Measurements from ENCODE around the gene ZNF18. TPM values are rescaled to one million over a fixed set of nuclear protein-coding genes. Genes with fewer than 3 reads are reported as not detected.
"Not testable (repeated sequence)": the region's sequence is repeated elsewhere in the genome, so short reads cannot be mapped to it uniquely, and the experiment has no call there.

Gene ZNF18
- total RNA-seq, 2 donors from 2014 or later: 10.4 to 16.3 TPM

DNA sequence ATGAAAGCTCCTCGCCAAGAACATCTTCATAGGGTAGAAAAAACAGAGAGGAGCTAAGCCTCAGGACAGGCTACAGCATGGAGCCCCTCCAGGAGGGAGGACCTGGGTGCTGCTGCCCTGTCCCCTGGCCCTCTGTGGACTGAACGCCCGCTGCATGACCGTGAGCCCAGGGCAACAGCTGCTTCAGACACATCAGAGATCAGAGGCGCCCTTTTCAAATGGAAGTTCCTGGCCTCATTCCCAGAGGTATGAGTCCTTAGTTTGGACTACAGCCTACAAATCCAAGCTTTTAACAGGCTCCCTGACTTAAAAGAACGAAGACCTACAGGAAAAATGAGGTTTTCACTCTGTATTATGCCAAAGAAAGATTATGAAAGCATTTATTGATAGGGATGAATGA lies 48.5 kb downstream of the ZNF18 start:
- Histone ChIP-seq H3K9me3 (ENCODE audit: control insufficient read depth, low read length) (peaks cover 16% of the 10 kb centered on the region), H3K36me3 (ENCODE audit: control insufficient read depth, insufficient read depth, low read length) (peaks cover 8% of the 10 kb centered on the region), H3K27me3 (ENCODE audit: control insufficient read depth, insufficient read depth, low read length, poor library complexity, severe bottlenecking) (no peaks in the 10 kb centered on the region), H3K27ac (ENCODE audit: low read depth, low read length) (no peak overlapping the region), H3K4me3 (ENCODE audit: low read length) (no peak overlapping the region), H3K4me1 (ENCODE audit: control insufficient read depth, insufficient read depth, low read length) (no peaks in the 10 kb centered on the region), H3K9ac (ENCODE audit: extremely low read depth, low read length, poor library complexity, severe bottlenecking) (no peak overlapping the region)
- Mint-ChIP-seq H3K4me3 (no peak overlapping the region), H3K27ac (no peak overlapping the region), H3K36me3 (ENCODE audit: low read depth) (peaks cover 14% of the 10 kb centered on the region), H3K4me1 (peaks cover 14% of the 10 kb centered on the region), H3K9me3 (peaks cover 17% of the 10 kb centered on the region), H3K27me3 (ENCODE audit: insufficient read depth) (no peaks in the 10 kb centered on the region)
- DNase-seq: no peak
- TF ChIP-seq, protein P1, sequence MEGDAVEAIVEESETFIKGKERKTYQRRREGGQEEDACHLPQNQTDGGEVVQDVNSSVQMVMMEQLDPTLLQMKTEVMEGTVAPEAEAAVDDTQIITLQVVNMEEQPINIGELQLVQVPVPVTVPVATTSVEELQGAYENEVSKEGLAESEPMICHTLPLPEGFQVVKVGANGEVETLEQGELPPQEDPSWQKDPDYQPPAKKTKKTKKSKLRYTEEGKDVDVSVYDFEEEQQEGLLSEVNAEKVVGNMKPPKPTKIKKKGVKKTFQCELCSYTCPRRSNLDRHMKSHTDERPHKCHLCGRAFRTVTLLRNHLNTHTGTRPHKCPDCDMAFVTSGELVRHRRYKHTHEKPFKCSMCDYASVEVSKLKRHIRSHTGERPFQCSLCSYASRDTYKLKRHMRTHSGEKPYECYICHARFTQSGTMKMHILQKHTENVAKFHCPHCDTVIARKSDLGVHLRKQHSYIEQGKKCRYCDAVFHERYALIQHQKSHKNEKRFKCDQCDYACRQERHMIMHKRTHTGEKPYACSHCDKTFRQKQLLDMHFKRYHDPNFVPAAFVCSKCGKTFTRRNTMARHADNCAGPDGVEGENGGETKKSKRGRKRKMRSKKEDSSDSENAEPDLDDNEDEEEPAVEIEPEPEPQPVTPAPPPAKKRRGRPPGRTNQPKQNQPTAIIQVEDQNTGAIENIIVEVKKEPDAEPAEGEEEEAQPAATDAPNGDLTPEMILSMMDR (conservative IDR thresholded peaks at IDR 0.05): no peak
- WGBS, 2 experiments (ENCODE audit: insufficient coverage in 1 of 2, insufficient read length in 1 of 2): 88 to 91% methylated on average over 6 of the region's 6 CpGs

- Histone ChIP-seq H3K27ac (ENCODE audit: low read depth, low read length) (no peak overlapping the region), H3K36me3 (ENCODE audit: control insufficient read depth, insufficient read depth, low read length) (no peaks in the 10 kb centered on the region), H3K27me3 (ENCODE audit: control insufficient read depth, insufficient read depth, low read length, poor library complexity, severe bottlenecking) (no peaks in the 10 kb centered on the region), H3K9me3 (ENCODE audit: control insufficient read depth, low read length) (no peaks in the 10 kb centered on the region), H3K4me3 (ENCODE audit: low read length) (no peak overlapping the region), H3K4me1 (ENCODE audit: control insufficient read depth, insufficient read depth, low read length) (peaks cover 7% of the 10 kb centered on the region), H3K9ac (ENCODE audit: extremely low read depth, low read length, poor library complexity, severe bottlenecking) (no peak overlapping the region)
- DNase-seq: no peak
- H3K27me3 Mint-ChIP-seq (ENCODE audit: insufficient read depth): no peaks in the 10 kb centered on the region
- H3K36me3 Mint-ChIP-seq (ENCODE audit: low read depth): peaks cover 7% of the 10 kb centered on the region
- WGBS, 2 experiments (ENCODE audit: insufficient coverage in 1 of 2, insufficient read length in 1 of 2): 78 to 89% methylated on average over 1 to 3 of the region's 3 CpGs
- H3K9me3 Mint-ChIP-seq: peaks cover 5% of the 10 kb centered on the region
- no peak overlapping the region for H3K27ac Mint-ChIP-seq
- TF ChIP-seq, protein P1 (conservative IDR thresholded peaks at IDR 0.05): no peak
- H3K4me1 Mint-ChIP-seq: peaks cover 25% of the 10 kb centered on the region
- H3K4me3 Mint-ChIP-seq: no peak overlapping the region
Measured at GRCh38 chr17:11944587-11944986, 52.7 kb downstream of the ZNF18 start.

DNA sequence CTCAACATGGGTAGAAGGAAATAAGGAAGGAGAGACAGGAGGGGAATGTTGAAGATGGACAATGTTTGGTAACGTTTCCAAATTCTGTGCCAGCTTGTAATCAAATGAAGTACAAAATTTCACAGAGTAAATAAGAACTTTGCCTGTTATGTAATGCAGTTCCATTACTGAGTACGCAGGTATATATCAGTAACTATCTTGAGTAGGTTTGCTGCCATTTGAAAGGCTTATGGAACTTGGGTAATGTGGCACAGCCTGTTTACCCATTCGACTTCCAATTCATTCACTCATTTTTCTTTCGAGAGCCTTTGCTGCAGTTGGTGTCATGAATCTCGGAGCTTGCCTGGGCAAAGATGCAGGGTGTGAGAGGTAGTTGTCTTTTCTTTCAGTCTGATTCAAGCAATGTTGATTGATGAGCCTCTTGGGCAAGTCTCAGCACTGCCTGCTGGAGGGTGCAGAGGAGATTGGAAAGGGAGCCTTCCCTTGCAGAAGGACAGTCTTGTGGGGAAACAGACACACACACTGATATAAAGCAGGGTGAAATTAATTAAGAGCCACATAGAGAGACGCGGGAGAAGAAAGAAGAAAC lies 53.4 kb downstream of the ZNF18 start:
- no peak overlapping the region for H3K4me3 ChIP-seq (ENCODE audit: low read length)
- Mint-ChIP-seq H3K27me3 (ENCODE audit: insufficient read depth) (no peaks in the 10 kb centered on the region), H3K9me3 (peaks cover 5% of the 10 kb centered on the region), H3K36me3 (ENCODE audit: low read depth) (peaks cover 7% of the 10 kb centered on the region), H3K4me3 (no peak overlapping the region), H3K27ac (no peak overlapping the region), H3K4me1 (peaks cover 21% of the 10 kb centered on the region)
- no peak overlapping the region for H3K27ac ChIP-seq (ENCODE audit: low read depth, low read length)
- H3K9me3 ChIP-seq (ENCODE audit: control insufficient read depth, low read length): no peaks in the 10 kb centered on the region
- H3K4me1 ChIP-seq (ENCODE audit: control insufficient read depth, insufficient read depth, low read length): peaks cover 7% of the 10 kb centered on the region
- no peaks in the 10 kb centered on the region for H3K36me3 ChIP-seq (ENCODE audit: control insufficient read depth, insufficient read depth, low read length)
- H3K27me3 ChIP-seq (ENCODE audit: control insufficient read depth, insufficient read depth, low read length, poor library complexity, severe bottlenecking): no peaks in the 10 kb centered on the region
- no peak for DNase-seq
- no peak overlapping the region for H3K9ac ChIP-seq (ENCODE audit: extremely low read depth, low read length, poor library complexity, severe bottlenecking)
- TF ChIP-seq, protein P1 (conservative IDR thresholded peaks at IDR 0.05): no peak
- 90 to 100% methylated on average over 3 to 7 of the region's 7 CpGs for WGBS, 2 experiments (ENCODE audit: insufficient coverage in 1 of 2, insufficient read length in 1 of 2)

GRCh38 chr17:11943086-11943485 lies 54.2 kb downstream of the ZNF18 start:
- not testable (repeated sequence) for H3K9me3 Mint-ChIP-seq, H3K4me3 Mint-ChIP-seq
- 92 to 97% methylated on average over 7 to 11 of the region's 11 CpGs for WGBS, 2 experiments (ENCODE audit: insufficient coverage in 1 of 2, insufficient read length in 1 of 2)

More at GRCh38 chr17:11943086-11943485, 54.2 kb downstream of the ZNF18 start:
- H3K9ac ChIP-seq (ENCODE audit: extremely low read depth, low read length, poor library complexity, severe bottlenecking); H3K4me3 ChIP-seq (ENCODE audit: low read length); H3K4me1 ChIP-seq (ENCODE audit: control insufficient read depth, insufficient read depth, low read length); H3K36me3 ChIP-seq (ENCODE audit: control insufficient read depth, insufficient read depth, low read length); H3K27me3 Mint-ChIP-seq (ENCODE audit: insufficient read depth); H3K9me3 ChIP-seq (ENCODE audit: control insufficient read depth, low read length); H3K27ac Mint-ChIP-seq; DNase-seq; H3K27me3 ChIP-seq (ENCODE audit: control insufficient read depth, insufficient read depth, low read length, poor library complexity, severe bottlenecking); H3K27ac ChIP-seq (ENCODE audit: low read depth, low read length); H3K36me3 Mint-ChIP-seq (ENCODE audit: low read depth): not testable (repeated sequence)
- peaks cover 21% of the 10 kb centered on the region for H3K4me1 Mint-ChIP-seq
